Natural killer cell treated with Interleukin-12 subunit alpha and Interleukin-12 subunit beta and Interleukin-15 and Interleukin-18, amount 100 ng/mL, for 72 hours (primary cell): ENCODE results near the gene URB1. TPM values are rescaled to one million over a fixed set of nuclear protein-coding genes. Genes with fewer than 3 reads are reported as not detected.
"Not testable (repeated sequence)": the region's sequence is repeated elsewhere in the genome, so short reads cannot be mapped to it uniquely, and the experiment has no call there.

Experiments
- ATAC-seq, 2 donors: fragments of 150-1000 bp; cut with Tn5 transposase in 1 of 2; sonication (Bioruptor Pico), chemical (Tn5 transposase) in 1 of 2; 2 replicates each; pipeline ENCODE4 v1.10.0; 2021
- DNase-seq: peaks from one replicate; pipeline ENCODE4 v3.0.0; 2022; ENCODE audit warnings: low spot score
- H3K27ac Mint-ChIP-seq, 2 donors: 1 replicate in 1 of 2; 2 replicates in 1 of 2; pipeline ENCODE4 v1.8.0; 2022; ENCODE audit warnings: mixed read lengths in 2 of 2, mild to moderate bottlenecking in 1 of 2, moderate library complexity in 1 of 2
- H3K27me3 Mint-ChIP-seq, 2 donors: 1 replicate in 1 of 2; 2 replicates in 1 of 2; pipeline ENCODE4 v1.8.0; 2022; ENCODE audit warnings: mixed read lengths in 2 of 2
- H3K36me3 Mint-ChIP-seq: one replicate; pipeline ENCODE4 v1.8.0; 2022; ENCODE audit warnings: mixed read lengths
- H3K4me1 Mint-ChIP-seq, 2 donors: 1 replicate in 1 of 2; 2 replicates in 1 of 2; pipeline ENCODE4 v1.8.0; 2022; ENCODE audit warnings: low read depth in 2 of 2, mixed read lengths in 2 of 2, mild to moderate bottlenecking in 1 of 2
- H3K4me3 Mint-ChIP-seq: one replicate; pipeline ENCODE4 v1.8.0; 2022; ENCODE audit warnings: mixed read lengths
- H3K9me3 Mint-ChIP-seq: 2 replicates; pipeline ENCODE4 v1.8.0; 2022; ENCODE audit warnings: mixed read lengths
- total RNA-seq, 2 donors: library from RNA; stranded (reverse); gene quantifications; one replicate each; pipeline ENCODE4 v1.2.3, GENCODE V29; 2022

Gene URB1
- total RNA-seq, 2 donors from 2014 or later, result 21.9 to 56.0 TPM

DNA sequence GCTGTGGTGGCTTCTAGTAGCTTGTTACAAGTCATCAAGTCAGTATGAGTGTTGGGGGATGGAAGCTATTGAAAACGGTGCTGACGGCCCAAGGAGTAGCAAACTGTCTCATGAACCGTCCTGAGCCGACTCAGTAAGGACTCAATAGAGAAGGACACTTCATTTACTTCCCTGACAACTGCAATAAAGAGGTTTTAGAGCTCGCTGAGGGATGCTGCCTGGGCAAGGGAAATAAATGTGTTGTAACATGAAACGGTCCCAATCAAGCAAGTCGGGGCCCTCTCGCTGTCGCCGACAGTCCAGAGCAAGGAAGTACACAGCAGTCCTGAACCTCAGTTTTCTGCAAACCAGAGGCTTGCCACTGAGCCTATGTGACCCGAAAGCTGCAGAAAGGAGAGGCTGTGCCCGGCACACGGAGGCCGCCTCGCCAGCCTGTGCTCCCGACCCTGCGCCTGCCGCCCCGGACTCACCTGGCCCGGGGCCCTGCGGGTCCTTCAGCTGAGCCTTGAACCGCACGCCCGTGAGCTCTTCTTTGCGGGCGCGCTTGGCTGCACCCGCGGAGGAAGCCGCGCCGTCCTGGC lies 423 bp downstream of the URB1 start:
- Mint-ChIP-seq H3K4me3 (peak overlapping the region; percentile 88), H3K4me1 (peaks cover 29 to 45% of the 10 kb centered on the region in 2 donors), H3K27ac (peak overlapping the region; percentile 70 to 92), H3K9me3 (no peaks in the 10 kb centered on the region), H3K36me3 (peaks cover 8% of the 10 kb centered on the region), H3K27me3 (peaks cover 0 to 2% of the 10 kb centered on the region in 2 donors)
- no peak for DNase-seq
- peak in 1 of 2 donors; percentile 14 for ATAC-seq

DNA sequence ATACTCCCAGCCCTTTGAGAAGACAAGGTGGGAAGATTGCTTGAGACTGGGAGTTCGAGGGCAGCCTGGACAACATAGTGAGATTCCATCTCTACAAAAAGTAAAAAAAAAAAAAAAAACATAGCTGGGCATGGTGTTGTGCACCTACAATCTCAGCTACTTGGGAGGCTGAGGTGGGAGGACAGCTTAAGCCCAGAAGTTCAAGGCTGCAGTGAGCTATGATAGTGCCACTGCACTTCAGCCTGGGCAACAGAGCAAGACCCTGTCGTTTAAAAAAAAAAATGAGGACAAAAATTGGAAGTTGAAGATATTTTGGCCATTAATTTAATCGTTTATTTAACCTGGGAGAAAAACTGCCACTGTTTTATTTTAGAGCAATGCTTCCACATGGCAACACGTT lies 1.1 kb downstream of the URB1 start:
- Mint-ChIP-seq H3K4me1 (peaks cover 29 to 45% of the 10 kb centered on the region in 2 donors), H3K36me3 (peaks cover 8% of the 10 kb centered on the region), H3K27ac (peak overlapping the region; percentile 41 to 44), H3K27me3 (peaks cover 0 to 2% of the 10 kb centered on the region in 2 donors), H3K9me3 (no peaks in the 10 kb centered on the region), H3K4me3 (peak overlapping the region; percentile 88)
- ATAC-seq (no peak), DNase-seq (no peak)

DNA sequence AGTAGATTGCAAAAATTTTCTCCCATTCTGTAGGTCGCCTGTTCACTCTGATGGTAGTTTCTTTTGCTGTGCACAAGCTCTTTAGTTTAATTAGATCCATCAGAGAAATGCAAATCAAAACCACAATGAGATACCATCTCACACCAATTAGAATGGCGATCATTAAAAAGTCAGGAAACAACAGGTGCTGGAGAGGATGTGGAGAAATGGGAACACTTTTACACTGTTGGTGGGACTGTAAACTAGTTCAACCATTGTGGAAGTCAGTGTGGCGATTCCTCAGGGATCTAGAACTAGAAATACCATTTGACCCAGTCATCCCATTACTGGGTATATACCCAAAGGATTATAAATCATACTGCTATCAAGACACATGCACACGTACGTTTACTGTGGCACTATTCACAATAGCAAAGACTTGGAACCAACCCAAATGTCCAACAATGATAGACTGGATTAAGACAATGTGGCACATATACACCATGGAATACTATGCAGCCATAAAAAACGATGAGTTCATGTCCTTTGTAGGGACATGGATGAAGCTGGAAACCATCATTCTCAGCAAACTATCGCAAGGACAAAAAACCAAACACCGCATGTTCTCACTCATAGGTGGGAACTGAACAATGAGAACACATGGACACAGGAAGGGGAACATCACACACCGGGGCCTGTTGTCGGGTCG lies 2.1 kb downstream of the URB1 start:
- ATAC-seq, H3K27me3 Mint-ChIP-seq, DNase-seq, H3K9me3 Mint-ChIP-seq, H3K27ac Mint-ChIP-seq, H3K36me3 Mint-ChIP-seq: not testable (repeated sequence)
- Mint-ChIP-seq H3K4me1 (peaks cover 29 to 45% of the 10 kb centered on the region in 2 donors), H3K4me3 (peak overlapping the region; percentile 6)

DNA sequence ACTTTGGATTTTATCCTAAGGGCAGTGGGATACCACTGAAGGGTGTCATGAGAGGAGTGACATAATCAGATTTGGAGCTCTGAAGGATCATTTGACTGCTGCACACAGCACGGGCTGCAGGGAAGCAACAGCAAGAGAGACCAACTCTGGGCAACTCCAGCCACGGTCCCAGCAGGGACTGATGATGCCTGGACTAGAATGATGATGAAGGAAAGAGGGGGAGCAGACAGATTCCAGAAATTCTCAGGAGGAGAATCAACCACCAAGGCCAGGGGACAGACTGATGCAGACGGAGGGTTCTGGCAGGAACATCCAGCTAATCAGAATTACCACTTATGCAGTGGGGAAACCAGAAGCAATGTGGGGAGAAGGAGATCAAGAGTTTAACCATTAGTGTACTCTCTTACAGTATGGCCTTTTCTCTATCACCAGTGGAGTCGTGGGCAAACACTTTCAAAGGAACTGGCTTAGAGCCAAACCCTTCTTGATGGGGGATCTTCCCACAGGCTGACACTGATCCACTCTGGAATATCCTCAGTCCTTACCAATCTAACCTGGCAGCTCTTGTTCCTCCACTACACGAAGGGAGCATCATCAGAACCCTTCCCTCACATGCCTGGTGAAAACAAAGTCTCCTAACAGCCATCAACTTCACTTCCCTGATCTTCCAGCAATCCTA lies 3.3 kb downstream of the URB1 start:
- H3K27ac Mint-ChIP-seq, result peak overlapping the region in 1 of 2 donors; percentile 20
- peak overlapping the region; percentile 6 for H3K4me3 Mint-ChIP-seq
- H3K9me3 Mint-ChIP-seq, result no peaks in the 10 kb centered on the region
- ATAC-seq, result no peak
- no peaks in the 10 kb centered on the region for H3K27me3 Mint-ChIP-seq
- DNase-seq, result no peak
- peaks cover 29 to 45% of the 10 kb centered on the region in 2 donors for H3K4me1 Mint-ChIP-seq
- peaks cover 13% of the 10 kb centered on the region for H3K36me3 Mint-ChIP-seq

DNA sequence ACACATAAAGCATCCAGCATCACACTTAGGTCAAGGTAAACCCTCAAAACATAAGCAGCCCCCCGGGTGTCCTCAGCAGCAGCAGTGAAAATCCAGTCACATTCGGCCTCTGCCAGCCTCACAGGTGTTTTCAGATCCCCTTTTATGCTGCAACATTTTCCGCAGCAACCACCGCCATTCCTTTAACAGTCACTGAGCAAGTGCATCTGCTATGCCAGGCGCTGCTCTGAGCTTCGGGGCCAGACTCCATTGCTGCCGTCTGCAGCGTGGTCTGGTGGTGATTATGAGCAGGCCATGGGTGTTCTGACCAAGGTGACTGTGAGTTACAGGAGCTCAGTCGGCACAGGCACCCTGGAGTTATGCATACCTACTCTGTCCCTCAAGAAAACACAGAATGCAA lies 4.5 kb downstream of the URB1 start:
- Mint-ChIP-seq H3K27me3 (no peaks in the 10 kb centered on the region), H3K27ac (no peak overlapping the region), H3K9me3 (no peaks in the 10 kb centered on the region), H3K4me3 (no peak overlapping the region), H3K4me1 (peaks cover 24 to 38% of the 10 kb centered on the region in 2 donors), H3K36me3 (peaks cover 15% of the 10 kb centered on the region)
- ATAC-seq, result no peak
- no peak for DNase-seq

DNA sequence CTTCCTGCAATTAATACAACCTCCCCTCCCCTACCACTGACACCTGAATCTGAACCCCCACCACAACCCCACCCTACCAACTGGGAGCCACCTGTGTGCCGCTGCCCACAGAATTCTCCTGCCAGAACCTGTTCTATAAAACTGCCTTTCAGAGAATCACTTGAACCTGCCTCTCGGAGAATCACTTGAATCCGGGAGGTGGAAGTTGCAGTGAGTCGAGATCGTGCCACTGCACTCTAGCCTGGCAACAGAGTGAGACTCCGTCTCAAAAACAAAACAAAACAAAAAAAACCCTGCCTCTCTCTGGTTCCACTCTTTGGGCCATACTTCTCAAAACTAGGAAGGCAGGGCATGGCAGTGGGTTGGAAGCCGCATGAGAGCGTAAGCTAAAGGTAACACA lies 5.7 kb downstream of the URB1 start:
- Mint-ChIP-seq H3K4me1 (peaks cover 24 to 36% of the 10 kb centered on the region in 2 donors), H3K9me3 (no peaks in the 10 kb centered on the region), H3K4me3 (no peak overlapping the region), H3K27ac (no peak overlapping the region), H3K36me3 (peaks cover 19% of the 10 kb centered on the region), H3K27me3 (no peaks in the 10 kb centered on the region)
- DNase-seq, result no peak
- no peak for ATAC-seq

DNA sequence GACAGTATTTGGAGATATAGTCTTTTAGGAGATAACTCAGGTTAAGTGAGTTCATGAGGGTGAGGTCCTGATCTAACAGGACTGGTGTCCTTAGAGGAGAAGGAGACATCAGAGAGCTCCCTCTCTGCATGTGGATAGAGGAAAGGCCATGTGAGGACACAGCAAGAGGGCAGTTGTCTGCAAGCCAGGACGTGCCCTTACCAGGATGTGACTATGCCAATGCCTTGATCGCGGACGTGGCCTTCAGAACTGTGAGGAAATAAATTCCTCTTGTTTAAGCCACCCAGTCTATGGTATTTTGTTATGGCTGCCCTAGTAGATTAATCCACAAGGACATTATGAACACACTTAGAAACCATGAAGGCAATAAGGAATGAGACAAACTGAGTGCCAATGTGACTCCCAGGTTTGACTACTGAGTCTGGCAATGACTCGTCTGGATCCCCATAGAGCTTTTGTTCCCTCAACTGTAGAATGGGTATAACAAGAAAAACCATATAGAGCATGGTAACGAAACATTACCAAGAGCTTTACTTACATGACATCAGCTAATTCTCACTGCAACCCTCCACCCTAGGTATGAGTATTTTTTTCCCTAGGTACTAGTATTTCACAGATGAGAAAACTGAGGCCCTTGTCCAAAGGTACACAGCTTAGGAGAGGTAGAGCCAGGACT lies 6.5 kb downstream of the URB1 start:
- Mint-ChIP-seq H3K27ac (no peak overlapping the region), H3K36me3 (peaks cover 19% of the 10 kb centered on the region)

DNA sequence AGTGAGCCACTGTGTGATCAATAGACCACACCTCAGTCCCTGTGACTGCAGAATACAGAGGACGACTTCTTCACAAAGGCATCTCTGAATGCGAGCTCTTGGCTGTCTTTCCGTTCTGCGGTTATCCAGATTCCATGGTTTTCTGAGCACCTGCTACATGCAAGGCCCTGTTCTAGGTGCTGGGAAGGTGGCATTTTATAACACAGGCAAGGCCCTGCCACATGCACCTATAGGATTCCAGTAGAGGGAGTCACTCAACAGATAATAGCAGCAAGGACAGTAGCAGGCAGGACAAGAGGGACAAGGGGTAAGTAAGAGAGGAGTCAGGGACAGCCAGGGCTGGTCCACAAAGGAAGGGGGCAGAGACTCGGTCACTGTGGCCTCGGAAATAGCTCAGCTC lies 9.0 kb downstream of the URB1 start:
- Mint-ChIP-seq H3K36me3 (peaks cover 16% of the 10 kb centered on the region), H3K4me3 (no peak overlapping the region), H3K27me3 (no peaks in the 10 kb centered on the region), H3K27ac (no peak overlapping the region), H3K9me3 (no peaks in the 10 kb centered on the region), H3K4me1 (peaks cover 8 to 10% of the 10 kb centered on the region in 2 donors)
- DNase-seq, result no peak
- no peak for ATAC-seq

More for the DNA sequence above, 6.5 kb downstream of the URB1 start:
- Mint-ChIP-seq H3K9me3 (no peaks in the 10 kb centered on the region), H3K4me1 (peaks cover 21 to 28% of the 10 kb centered on the region in 2 donors), H3K4me3 (no peak overlapping the region), H3K27me3 (no peaks in the 10 kb centered on the region)
- ATAC-seq (no peak), DNase-seq (no peak)

DNA sequence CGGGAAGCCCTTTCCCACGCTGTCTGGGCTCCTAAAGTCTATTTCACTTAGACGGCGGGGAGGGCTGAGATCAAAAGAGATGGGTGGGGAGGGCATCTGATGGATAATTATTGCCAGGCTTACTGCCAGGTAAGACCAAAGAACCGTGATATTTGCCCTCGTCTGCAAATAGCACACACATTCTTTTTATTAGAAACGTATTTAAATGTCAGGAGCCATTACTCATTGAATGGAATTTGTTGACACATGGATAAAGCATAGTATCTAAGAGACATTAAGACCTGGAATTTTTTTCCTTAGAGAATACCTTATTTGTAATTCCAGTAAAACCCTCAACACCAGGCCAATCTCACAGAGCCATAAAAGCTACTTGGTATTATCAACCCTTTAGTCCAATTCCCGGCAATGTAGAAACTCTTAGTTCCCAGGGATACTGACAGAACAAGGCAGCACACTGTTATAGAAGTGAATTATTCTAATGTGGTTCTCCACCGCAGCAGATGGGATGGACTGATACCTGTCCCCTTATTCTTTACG lies 10.6 kb downstream of the URB1 start:
- Mint-ChIP-seq H3K27me3 (no peaks in the 10 kb centered on the region), H3K9me3 (no peaks in the 10 kb centered on the region), H3K4me1 (peaks cover 0 to 3% of the 10 kb centered on the region in 2 donors), H3K36me3 (peaks cover 16% of the 10 kb centered on the region), H3K27ac (no peak overlapping the region), H3K4me3 (no peak overlapping the region)
- DNase-seq (no peak), ATAC-seq (no peak)

DNA sequence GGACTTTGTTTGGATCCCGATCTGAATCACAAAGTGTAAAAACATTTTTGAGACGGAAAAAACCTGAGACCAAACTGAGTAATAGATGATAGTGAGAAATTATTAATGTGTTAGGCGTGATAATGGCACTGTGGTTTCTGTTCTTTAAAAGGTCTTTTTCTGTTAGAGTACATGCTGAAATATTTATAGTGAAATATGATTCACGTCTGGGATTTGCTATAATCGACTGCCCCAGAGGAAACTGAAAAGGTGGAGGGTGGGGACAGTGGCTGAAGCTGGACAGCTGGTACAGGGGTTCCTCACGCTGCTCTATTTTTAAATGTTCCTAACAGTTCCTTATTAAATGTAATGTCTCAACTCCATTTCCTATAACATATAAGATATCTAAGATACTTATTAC lies 11.2 kb downstream of the URB1 start:
- H3K36me3 Mint-ChIP-seq, result peaks cover 16% of the 10 kb centered on the region
- no peaks in the 10 kb centered on the region for H3K9me3 Mint-ChIP-seq
- DNase-seq (no peak), ATAC-seq (no peak)
- H3K27me3 Mint-ChIP-seq, result no peaks in the 10 kb centered on the region
- no peak overlapping the region for H3K27ac Mint-ChIP-seq
- peaks cover 0 to 3% of the 10 kb centered on the region in 2 donors for H3K4me1 Mint-ChIP-seq
- H3K4me3 Mint-ChIP-seq, result no peak overlapping the region

DNA sequence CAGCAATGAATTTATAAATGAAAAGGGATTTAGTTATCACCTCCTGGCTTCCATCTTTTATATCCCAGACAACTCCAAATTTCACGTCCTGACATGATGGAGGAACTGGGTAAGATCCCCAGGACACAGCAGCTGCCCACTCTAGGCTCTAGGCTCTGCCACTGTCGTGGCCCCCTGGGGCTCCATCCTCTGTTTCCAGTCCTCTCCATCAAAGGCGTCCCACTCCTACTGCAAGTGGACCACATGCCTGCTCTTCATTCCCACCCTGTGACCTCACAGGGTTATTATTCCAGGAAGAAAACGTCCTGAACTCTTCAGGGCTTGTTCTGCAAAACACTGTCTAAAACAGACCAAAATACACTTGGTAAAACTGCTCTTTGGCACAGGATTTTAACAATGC lies 11.9 kb downstream of the URB1 start:
- H3K4me1 Mint-ChIP-seq, result peaks cover 0 to 3% of the 10 kb centered on the region in 2 donors
- H3K9me3 Mint-ChIP-seq, result no peaks in the 10 kb centered on the region
- H3K27ac Mint-ChIP-seq, result no peak overlapping the region
- H3K4me3 Mint-ChIP-seq, result no peak overlapping the region
- ATAC-seq (no peak), DNase-seq (no peak)
- peaks cover 16% of the 10 kb centered on the region for H3K36me3 Mint-ChIP-seq
- no peaks in the 10 kb centered on the region for H3K27me3 Mint-ChIP-seq

DNA sequence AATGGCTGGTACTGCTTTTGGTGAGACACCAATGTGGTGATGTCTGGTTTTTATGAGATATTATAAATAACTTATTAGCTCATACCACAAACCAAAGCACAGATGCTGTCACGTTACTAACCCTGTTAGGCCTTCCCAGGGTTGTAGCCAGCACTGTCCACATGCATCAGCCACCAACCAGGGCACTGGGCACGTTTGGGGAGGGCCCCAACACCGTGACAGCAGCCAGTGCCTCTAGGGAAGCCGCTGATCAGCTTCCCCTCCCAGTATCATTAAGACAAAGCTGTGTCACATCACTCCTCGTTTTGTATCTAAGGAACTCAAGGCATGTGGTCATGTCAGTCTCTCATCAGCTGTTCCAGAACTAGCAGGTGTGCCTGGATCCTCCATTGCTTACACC lies 13.9 kb downstream of the URB1 start:
- no peaks in the 10 kb centered on the region for H3K27me3 Mint-ChIP-seq
- ATAC-seq, result no peak
- H3K4me3 Mint-ChIP-seq, result no peak overlapping the region
- no peaks in the 10 kb centered on the region for H3K9me3 Mint-ChIP-seq
- H3K4me1 Mint-ChIP-seq, result peaks cover 0 to 3% of the 10 kb centered on the region in 2 donors
- H3K27ac Mint-ChIP-seq, result no peak overlapping the region
- H3K36me3 Mint-ChIP-seq, result peaks cover 11% of the 10 kb centered on the region
- DNase-seq, result no peak

DNA sequence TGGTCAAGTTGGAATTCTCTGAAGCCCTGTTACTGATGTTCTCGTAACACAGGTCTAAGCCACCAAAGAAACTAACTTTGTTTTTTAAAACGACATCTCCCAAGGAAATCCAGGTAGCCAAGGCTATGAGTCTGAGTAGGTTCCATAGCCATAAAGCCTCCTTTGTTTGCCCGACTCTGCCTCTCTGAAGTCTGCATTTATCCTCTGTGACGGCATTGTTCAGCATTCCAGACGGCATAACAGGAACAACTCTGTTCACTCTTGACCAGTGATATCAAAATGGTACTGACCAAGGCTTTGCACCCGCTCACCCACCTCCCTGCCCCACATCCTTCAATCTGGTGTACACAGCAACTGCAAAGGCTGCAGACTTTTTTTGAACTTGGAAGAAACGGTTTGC lies 14.8 kb downstream of the URB1 start:
- peaks cover 10% of the 10 kb centered on the region for H3K36me3 Mint-ChIP-seq
- H3K9me3 Mint-ChIP-seq, result no peaks in the 10 kb centered on the region
- H3K27me3 Mint-ChIP-seq, result no peaks in the 10 kb centered on the region
- H3K4me1 Mint-ChIP-seq, result peaks cover 0 to 3% of the 10 kb centered on the region in 2 donors
- H3K27ac Mint-ChIP-seq, result no peak overlapping the region
- no peak for DNase-seq
- no peak overlapping the region for H3K4me3 Mint-ChIP-seq
- ATAC-seq, result no peak
